GM10248 (cell line): ENCODE data around the gene MTERF2.

Experiments used
- CTCF ChIA-PET: fragments of 300-600 bp; sonication (Branson Sonifier 250); formaldehyde crosslinking; extraction: SDS; loops from one replicate; lab custom pipeline; 2021; ENCODE audit warnings: antibody characterized with exemption; lab: Yijun Ruan, JAX
- POLR2A ChIA-PET: fragments of 350-650 bp; sonication (Branson Sonifier 250); formaldehyde crosslinking; extraction: SDS; loops from one replicate; lab custom pipeline; 2020; ENCODE audit warnings: antibody characterized with exemption; lab: Yijun Ruan, JAX
- DNase-seq: peaks from one replicate; pipeline ENCODE4 v3.0.0; 2012; ENCODE audit errors: extremely low spot score
- TF ChIP-seq, protein P1 (sequence below): IDR thresholded peaks from 2 replicates; pipeline ENCODE4 v1.5.1; 2012; ENCODE audit warnings: mild to moderate bottlenecking, low read depth; ENCODE audit errors: extremely low read depth, missing control alignments, control extremely low read depth

Gene MTERF2

DNA sequence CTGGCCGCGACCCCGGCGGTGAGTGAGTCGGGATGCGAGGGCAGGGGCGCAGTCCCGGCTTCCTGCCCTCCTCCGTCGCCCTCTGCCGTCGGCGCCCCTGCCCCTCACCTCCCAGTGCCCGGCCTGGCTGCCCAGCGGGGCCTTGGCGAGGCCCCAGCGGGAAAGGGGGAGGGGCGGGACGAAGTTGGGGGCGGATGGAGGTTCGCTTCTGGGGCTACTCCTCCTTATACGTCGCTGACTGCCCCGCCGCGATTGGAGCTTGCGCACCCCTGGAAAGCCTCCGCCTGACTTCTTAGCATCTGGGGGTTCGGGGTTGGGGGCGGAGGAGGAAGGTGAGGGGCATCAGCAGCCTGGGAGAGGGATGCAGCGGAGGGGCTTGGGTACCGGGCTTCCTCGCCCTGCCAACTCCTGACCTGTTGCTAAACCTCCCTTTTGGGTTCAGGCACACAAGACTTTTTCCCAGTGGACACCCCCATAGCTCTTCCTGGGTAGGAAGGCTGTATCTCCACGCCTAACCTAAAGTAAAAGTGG is 30.8 kb downstream of the MTERF2 start:
- ChIA-PET CTCF (interaction anchor here (1.0 to 1.9 kb wide), 3 partner anchors 19 to 599 kb away, joined by 3 to 6 read pairs (median 5); partner anchors contain the start of gene POLR3B), POLR2A (interaction anchor here (0.7 to 1.7 kb wide), 5 partner anchors 28 to 138 kb away, joined by 3 to 9 read pairs (median 5); partner anchors contain the start of gene MTERF2)
- TF ChIP-seq, protein P1, sequence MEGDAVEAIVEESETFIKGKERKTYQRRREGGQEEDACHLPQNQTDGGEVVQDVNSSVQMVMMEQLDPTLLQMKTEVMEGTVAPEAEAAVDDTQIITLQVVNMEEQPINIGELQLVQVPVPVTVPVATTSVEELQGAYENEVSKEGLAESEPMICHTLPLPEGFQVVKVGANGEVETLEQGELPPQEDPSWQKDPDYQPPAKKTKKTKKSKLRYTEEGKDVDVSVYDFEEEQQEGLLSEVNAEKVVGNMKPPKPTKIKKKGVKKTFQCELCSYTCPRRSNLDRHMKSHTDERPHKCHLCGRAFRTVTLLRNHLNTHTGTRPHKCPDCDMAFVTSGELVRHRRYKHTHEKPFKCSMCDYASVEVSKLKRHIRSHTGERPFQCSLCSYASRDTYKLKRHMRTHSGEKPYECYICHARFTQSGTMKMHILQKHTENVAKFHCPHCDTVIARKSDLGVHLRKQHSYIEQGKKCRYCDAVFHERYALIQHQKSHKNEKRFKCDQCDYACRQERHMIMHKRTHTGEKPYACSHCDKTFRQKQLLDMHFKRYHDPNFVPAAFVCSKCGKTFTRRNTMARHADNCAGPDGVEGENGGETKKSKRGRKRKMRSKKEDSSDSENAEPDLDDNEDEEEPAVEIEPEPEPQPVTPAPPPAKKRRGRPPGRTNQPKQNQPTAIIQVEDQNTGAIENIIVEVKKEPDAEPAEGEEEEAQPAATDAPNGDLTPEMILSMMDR = peak; percentile 10
- peak; percentile 73 for DNase-seq

DNA sequence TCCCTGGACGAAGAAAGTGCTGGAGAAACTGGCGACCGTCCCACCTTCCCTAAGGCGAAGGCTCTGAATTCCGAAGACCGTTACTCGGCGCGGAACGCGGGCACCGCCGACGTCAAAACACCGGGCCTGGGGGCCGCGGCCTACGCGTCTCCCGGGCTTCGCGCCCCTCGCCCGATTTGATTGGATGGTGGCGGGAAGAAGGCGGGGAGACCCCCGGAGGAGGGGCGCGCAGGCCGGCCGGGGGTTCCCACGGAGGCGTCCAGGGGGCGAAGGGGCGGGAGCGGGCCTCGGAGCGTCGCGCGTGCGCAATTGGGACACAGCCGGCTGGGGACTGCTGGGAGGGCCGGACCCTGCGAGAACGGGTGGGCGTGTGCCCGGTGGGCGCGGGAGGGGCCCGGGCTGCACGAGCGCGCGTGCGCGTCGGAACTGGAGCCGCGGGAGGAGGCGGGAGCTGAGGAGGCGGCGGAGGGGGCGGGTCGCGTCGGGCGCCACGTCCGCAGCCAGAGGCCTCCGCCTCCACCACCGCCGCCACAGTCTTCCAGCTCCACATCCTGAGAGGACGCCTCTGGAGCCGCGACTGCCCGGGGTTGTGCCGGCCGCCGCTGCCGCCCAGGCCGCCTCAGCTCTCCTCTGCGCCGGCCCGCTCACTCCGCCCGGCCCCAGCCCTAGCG is 31.4 kb downstream of the MTERF2 start, which contains the start of gene TMEM263:
TSS of gene TMEM263 (plus strand) at position 531 of the 671 bp plus-strand sequence. CDS start 11,210 bp downstream, outside the sequence.
- CTCF ChIA-PET = interaction anchor here (1.0 to 1.9 kb wide), 4 partner anchors 19 to 598 kb away, joined by 3 to 6 read pairs (median 4); partner anchors contain the start of gene POLR3B
- POLR2A ChIA-PET = interaction anchor here (0.8 to 1.7 kb wide), 4 partner anchors 28 to 139 kb away, joined by 4 to 9 read pairs (median 6); partner anchors contain the start of gene MTERF2
- TF ChIP-seq, protein P1 = no peak
- peak; percentile 99 for DNase-seq

DNA sequence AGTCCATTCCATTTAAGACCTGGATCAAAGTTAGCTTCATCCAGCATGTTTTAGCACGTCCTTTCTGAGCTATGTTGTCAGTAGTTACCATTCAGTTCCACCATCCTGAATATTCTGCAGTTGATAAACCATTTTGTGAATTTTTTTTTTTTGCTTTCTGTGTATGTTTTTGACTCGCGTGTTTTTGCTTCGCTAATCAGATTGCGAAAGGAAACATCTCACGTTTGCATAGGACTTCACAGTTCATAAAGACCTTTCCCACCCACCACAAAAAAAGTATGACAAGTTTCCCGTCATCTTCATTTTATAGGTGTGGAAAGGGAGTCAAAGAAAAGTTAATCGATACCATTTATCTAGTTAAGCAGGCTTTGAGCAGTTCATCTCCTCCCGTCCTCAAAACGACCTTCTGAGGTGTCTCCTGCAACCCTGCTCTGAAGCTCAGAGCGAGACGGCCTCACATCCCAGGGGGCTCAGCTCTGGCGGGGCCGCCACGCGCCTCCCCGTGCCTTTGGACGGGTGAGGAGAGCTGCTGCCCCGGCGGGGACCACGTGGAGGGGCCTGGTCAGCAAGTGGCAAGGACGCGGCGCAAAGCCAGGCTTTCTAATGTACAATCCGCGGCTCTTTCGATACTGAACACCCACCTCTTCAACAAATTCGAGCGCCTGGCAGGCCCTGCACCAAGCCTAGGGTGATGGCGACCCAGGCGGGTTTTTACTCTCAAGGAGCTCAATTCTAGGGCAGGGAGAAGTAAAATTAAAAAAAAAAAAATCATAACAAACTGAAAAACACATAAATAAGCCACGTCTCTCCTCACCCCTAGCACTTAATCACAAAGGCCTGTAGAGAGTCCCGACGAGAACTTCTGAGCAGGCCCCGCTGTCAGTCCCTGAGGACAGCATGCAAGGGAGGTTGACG is 32.2 kb downstream of the MTERF2 start:
- CTCF ChIA-PET = interaction anchor here (1.4 kb wide), 1 partner anchor 35 kb away, joined by 4 read pairs; no protein-coding TSS in a partner anchor
- no peak for DNase-seq

DNA sequence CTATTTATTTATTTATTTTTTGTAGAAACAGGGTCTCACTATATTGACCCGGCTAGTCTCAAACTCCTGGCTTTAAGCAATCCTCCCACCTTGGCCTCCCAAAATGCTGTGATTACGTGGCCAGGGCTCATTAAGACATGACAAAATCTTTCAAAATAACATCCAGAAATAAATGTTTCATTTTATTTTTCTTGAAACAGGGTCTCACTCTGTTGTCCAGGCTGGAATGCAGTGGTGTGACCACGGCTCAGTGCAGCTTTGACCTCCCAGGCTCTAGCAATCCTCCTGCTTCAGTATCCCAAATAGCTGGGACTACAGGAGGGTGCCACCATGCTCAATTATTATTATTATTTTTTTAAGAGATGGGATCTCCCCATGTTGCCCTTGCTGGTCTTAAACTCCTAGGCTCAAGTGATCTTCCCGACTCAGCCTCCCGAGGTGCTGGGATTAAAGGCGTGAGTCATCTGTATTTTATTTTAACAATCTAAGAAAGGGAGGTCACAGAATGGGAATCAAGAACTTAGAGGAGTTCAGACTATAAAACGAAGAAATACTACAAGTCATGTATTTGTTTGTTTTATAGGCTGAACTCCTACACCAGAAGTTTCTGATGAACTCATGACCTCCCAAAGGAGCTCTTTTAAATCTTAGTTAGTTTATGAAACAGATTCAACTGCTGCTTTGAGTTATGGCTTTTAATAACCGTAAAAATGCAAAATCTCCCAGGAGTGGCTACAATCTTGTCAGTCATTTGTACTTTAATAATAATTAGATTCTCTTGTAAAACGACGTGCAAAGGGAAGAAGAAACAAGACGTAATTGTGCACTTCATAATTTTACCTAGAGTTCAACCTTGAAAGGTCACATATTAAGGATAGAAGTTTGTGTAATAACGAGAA is 33.3 kb downstream of the MTERF2 start:
- TF ChIP-seq, protein P1 = no peak
- no peak for DNase-seq
- ChIA-PET POLR2A (no interaction called here), CTCF (interaction anchor here (1.4 kb wide), 1 partner anchor 34 kb away, joined by 4 read pairs; no protein-coding TSS in a partner anchor)

More for the DNA sequence above, 32.2 kb downstream of the MTERF2 start:
- TF ChIP-seq, protein P1 = no peak
- POLR2A ChIA-PET = interaction anchor here (0.6 to 1.7 kb wide), 3 partner anchors 29 to 685 kb away, joined by 4 to 6 read pairs (median 4); no protein-coding TSS in a partner anchor

DNA sequence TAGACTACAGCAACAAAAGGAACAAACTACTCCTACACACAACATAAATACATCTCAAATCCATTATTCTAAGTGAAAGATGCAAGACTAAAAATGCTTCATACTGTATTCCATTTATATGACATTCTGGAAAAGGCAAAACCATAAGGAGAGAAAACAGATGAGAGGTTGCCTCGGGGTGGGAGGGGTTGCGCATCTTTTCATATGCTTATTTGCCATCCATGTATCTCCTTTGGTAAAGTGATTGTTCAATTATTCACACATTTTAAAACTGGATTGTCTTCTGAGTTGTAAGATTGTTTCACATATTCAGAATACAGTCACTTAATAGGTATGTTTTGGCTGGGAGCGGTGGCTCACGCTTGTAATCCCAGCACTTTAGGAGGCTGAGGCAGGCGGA is 36.4 kb downstream of the MTERF2 start:
- TF ChIP-seq, protein P1 = no peak
- CTCF ChIA-PET = interaction anchor here (1.1 kb wide), 1 partner anchor 570 kb away, joined by 3 read pairs; no protein-coding TSS in a partner anchor
- no peak for DNase-seq
- POLR2A ChIA-PET = no interaction called here
